HCT116 (cell line): ENCODE results near the gene RAP1A. TPM values are rescaled to one million over a fixed set of nuclear protein-coding genes. Genes with fewer than 3 reads are reported as not detected.

Experiments used
- ATAC-seq: fragments of 200-7000 bp; cut with Tn5 transposase; 2 replicates; pipeline ENCODE4 v1.9.1; 2020; ENCODE audit warnings: mild to moderate bottlenecking, moderate library complexity
- BruUV-seq: library from RNA; stranded (reverse); fragments of 400-500 nt; replicated peaks from 2 replicates; lab custom pipeline; 2021; lab: Mats Ljungman, UMichigan
- CTCF ChIA-PET: fragments of 300-600 bp; sonication (Branson Sonifier 250); formaldehyde crosslinking; loops from one replicate; lab custom pipeline; 2021; ENCODE audit warnings: antibody characterized with exemption; lab: Charles Lee
- POLR2A ChIA-PET: fragments of 300-600, 350-600 bp; sonication (Branson Sonifier 250); formaldehyde crosslinking; loops from one replicate; lab custom pipeline; 2021; ENCODE audit warnings: antibody characterized with exemption; lab: Charles Lee
- RAD21 ChIA-PET, 2 experiments: fragments of 300-600 bp; sonication (Branson Sonifier 250); formaldehyde crosslinking; loops; one replicate each; lab custom pipeline; 2023; ENCODE audit warnings: low total read pairs in 2 of 2; ENCODE audit not compliant: uncharacterized antibody in 2 of 2, unreplicated experiment in 2 of 2, low non-redundant PET in 1 of 2; lab: Charles Lee
- DNase-seq: peaks from one replicate; pipeline ENCODE4 v3.0.0-alpha.2; 2010; ENCODE audit warnings: low read depth, low spot score
- H2AFZ ChIP-seq: fragments of 200-600 bp; shearing (Covaris generic), sonication (generic); 2 replicates; pipeline ENCODE4 v1.6.1; 2017; ENCODE audit warnings: low read depth, mixed run types, mixed read lengths, antibody characterized with exemption, low read length; ENCODE audit not compliant: poor library complexity, severe bottlenecking
- H3K27ac ChIP-seq: 2 replicates; pipeline ENCODE4 v1.5.1; 2012; ENCODE audit warnings: low read depth, low read length
- H3K27me3 ChIP-seq: fragments of 200-600 bp; sonication (generic); 2 replicates; pipeline ENCODE4 v1.6.1; 2016; ENCODE audit warnings: mixed run types, low read length, mixed read lengths; ENCODE audit not compliant: insufficient read depth
- H3K36me3 ChIP-seq, 2 experiments: fragments of 200-500 bp in 1 of 2; fragments of 200-600 bp in 1 of 2; sonication (Bioruptor generic) in 1 of 2; sonication (generic) in 1 of 2; 2 replicates each; pipeline versions ENCODE4 v1.5.1 to v1.6.1; 2014 to 2016; ENCODE audit warnings: low read length in 2 of 2, inconsistent platforms in 1 of 2, mixed read lengths in 1 of 2, mixed run types in 1 of 2; ENCODE audit not compliant: insufficient read depth in 2 of 2, control insufficient read depth in 1 of 2
- H3K4me1 ChIP-seq, 2 experiments: fragments of 200-600 bp in 1 of 2; sonication (generic) in 1 of 2; 2 replicates each; pipeline versions ENCODE4 v1.5.1 to v1.6.1; 2012 to 2017; ENCODE audit warnings: low read length in 2 of 2, inconsistent platforms in 1 of 2, mild to moderate bottlenecking in 1 of 2, mixed read lengths in 1 of 2, mixed run types in 1 of 2, moderate library complexity in 1 of 2; ENCODE audit not compliant: insufficient read depth in 2 of 2, control insufficient read depth in 1 of 2
- H3K4me2 ChIP-seq: fragments of 200-600 bp; sonication (generic); 2 replicates; pipeline ENCODE4 v1.6.1; 2017; ENCODE audit warnings: mixed run types, low read length, mixed read lengths
- H3K4me3 ChIP-seq, 2 experiments: fragments of 200-600 bp in 1 of 2; sonication (generic) in 1 of 2; replicated peaks in 1 of 2; 2 replicates each; pipeline ENCODE4 v1.5.1; 2011 to 2016; ENCODE audit warnings: low read length in 2 of 2, control low read depth in 1 of 2, low read depth in 1 of 2, mild to moderate bottlenecking in 1 of 2, mixed read lengths in 1 of 2, mixed run types in 1 of 2
- H3K79me2 ChIP-seq: fragments of 200-600 bp; sonication (generic); 2 replicates; pipeline ENCODE4 v1.6.1; 2017; ENCODE audit warnings: mild to moderate bottlenecking, mixed run types, low read length, moderate library complexity, mixed read lengths; ENCODE audit not compliant: insufficient read depth
- H3K9ac ChIP-seq: fragments of 200-600 bp; sonication (generic); 2 replicates; pipeline ENCODE4 v1.6.1; 2016; ENCODE audit warnings: low read length, mixed read lengths
- H3K9me2 ChIP-seq: fragments of 200-600 bp; sonication (generic), shearing (Covaris generic); 2 replicates; pipeline ENCODE4 v1.6.1; 2017; ENCODE audit warnings: mixed run types, mild to moderate bottlenecking, moderate library complexity; ENCODE audit not compliant: insufficient read depth
- H3K9me3 ChIP-seq, 2 experiments: fragments of 200-500 bp in 1 of 2; fragments of 200-600 bp in 1 of 2; sonication (Bioruptor generic) in 1 of 2; sonication (generic) in 1 of 2; 2 replicates each; pipeline ENCODE4 v1.6.1; 2014 to 2017; ENCODE audit warnings: low read length in 2 of 2, mixed read lengths in 2 of 2, inconsistent platforms in 1 of 2, low read depth in 1 of 2, mild to moderate bottlenecking in 1 of 2, mixed run types in 1 of 2, moderate library complexity in 1 of 2; ENCODE audit not compliant: control insufficient read depth in 1 of 2, insufficient read depth in 1 of 2
- H4K20me1 ChIP-seq: fragments of 200-600 bp; sonication (generic), shearing (Covaris generic); 2 replicates; pipeline ENCODE4 v1.6.1; 2017; ENCODE audit warnings: mixed run types, mild to moderate bottlenecking, moderate library complexity; ENCODE audit not compliant: insufficient read depth
- EZH2 ChIP-seq: fragments of 200-600 bp; sonication (generic); IDR thresholded peaks from 2 replicates; pipeline ENCODE4 v1.6.1; 2017; ENCODE audit warnings: antibody characterized with exemption, mixed run types
- EZH2phosphoT487 ChIP-seq: fragments of 200-600 bp; IDR thresholded peaks from 2 replicates; pipeline ENCODE4 v1.6.1; 2018; ENCODE audit warnings: antibody characterized with exemption, borderline replicate concordance
- JUND ChIP-seq: IDR thresholded peaks from 2 replicates; pipeline ENCODE4 v1.6.1; 2012
- POLR2AphosphoS5 ChIP-seq: IDR thresholded peaks from 2 replicates; pipeline ENCODE4 v1.6.1; 2011; ENCODE audit warnings: mild to moderate bottlenecking, low read depth, low read length, moderate library complexity
- SIN3A ChIP-seq: IDR thresholded peaks from 2 replicates; pipeline ENCODE4 v1.6.1; 2012; ENCODE audit warnings: low read depth
- SP1 ChIP-seq: IDR thresholded peaks from 2 replicates; pipeline ENCODE4 v1.6.1; 2012; ENCODE audit warnings: low read depth
- SRF ChIP-seq: IDR thresholded peaks from 2 replicates; pipeline ENCODE4 v1.6.1; 2012; ENCODE audit warnings: low read depth
- YY1 ChIP-seq: IDR thresholded peaks from 2 replicates; pipeline ENCODE4 v1.6.1; 2011; ENCODE audit warnings: low read length, low read depth, moderate library complexity, mild to moderate bottlenecking; ENCODE audit not compliant: insufficient replicate concordance; ENCODE audit errors: extremely low read depth
- ZNF274 ChIP-seq: fragments of 200-500 bp; sonication (Bioruptor generic); IDR thresholded peaks from 2 replicates; pipeline ENCODE4 v1.6.1; 2014; ENCODE audit warnings: mild to moderate bottlenecking, low read depth, low read length, inconsistent platforms
- intact Hi-C: fragments of 100-400 bp; cut with micrococcal nuclease; formaldehyde crosslinking; loops from 2 replicates; pipeline ENCODE4 v1.10.0; 2022
- total RNA-seq: library from RNA; stranded (reverse); gene quantifications from one replicate; pipeline ENCODE4 v1.2.1, GENCODE V29; 2021; ENCODE audit not compliant: unreplicated experiment
- TF ChIP-seq, protein P1 (sequence below): IDR thresholded peaks from 2 replicates; pipeline ENCODE4 v1.6.1; 2011; ENCODE audit warnings: mild to moderate bottlenecking, low read length, moderate library complexity; ENCODE audit not compliant: insufficient replicate concordance; ENCODE audit errors: extremely low read depth

The RAP1A gene
- total RNA-seq, 1 experiment from 2014 or later = 46.2 TPM

DNA sequence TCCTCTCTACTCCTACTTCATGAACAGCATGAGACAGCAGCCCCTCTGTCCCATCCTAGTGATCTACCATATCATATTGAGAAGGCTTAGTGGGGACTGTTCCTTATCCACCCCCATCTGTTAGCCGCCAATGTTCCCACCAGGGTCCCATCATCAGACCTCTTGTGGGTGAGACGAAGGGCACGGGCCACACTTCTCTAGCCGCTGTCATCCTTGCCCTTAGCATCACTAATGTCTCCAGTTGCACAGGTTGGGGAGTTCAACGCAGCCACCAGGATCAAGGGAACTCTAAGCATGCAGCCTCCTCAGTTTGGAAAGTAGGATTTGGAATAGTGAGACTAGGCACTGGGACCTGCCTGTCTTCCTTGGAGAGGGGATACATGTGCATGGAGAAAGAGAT, 99.5 kb downstream of the RAP1A start:
- Histone ChIP-seq H3K9me2 (no peaks in the 10 kb centered on the region), H3K9ac (no peak overlapping the region), H3K27ac (no peak overlapping the region), H2AFZ (no peak overlapping the region), H4K20me1 (no peaks in the 10 kb centered on the region), H3K27me3 (no peaks in the 10 kb centered on the region), H3K4me2 (no peak overlapping the region), H3K9me3 (no peaks in the 10 kb centered on the region), H3K4me3 (no peak overlapping the region), H3K4me1 (no peaks in the 10 kb centered on the region), H3K36me3 (no peaks in the 10 kb centered on the region), H3K79me2 (no peaks in the 10 kb centered on the region)
- TF ChIP-seq SP1 (no peak), EZH2 (no peak), SIN3A (no peak), POLR2AphosphoS5 (no peak), ZNF274 (no peak), JUND (no peak), YY1 (no peak), EZH2phosphoT487 (no peak), SRF (no peak)
- TF ChIP-seq, protein P1, sequence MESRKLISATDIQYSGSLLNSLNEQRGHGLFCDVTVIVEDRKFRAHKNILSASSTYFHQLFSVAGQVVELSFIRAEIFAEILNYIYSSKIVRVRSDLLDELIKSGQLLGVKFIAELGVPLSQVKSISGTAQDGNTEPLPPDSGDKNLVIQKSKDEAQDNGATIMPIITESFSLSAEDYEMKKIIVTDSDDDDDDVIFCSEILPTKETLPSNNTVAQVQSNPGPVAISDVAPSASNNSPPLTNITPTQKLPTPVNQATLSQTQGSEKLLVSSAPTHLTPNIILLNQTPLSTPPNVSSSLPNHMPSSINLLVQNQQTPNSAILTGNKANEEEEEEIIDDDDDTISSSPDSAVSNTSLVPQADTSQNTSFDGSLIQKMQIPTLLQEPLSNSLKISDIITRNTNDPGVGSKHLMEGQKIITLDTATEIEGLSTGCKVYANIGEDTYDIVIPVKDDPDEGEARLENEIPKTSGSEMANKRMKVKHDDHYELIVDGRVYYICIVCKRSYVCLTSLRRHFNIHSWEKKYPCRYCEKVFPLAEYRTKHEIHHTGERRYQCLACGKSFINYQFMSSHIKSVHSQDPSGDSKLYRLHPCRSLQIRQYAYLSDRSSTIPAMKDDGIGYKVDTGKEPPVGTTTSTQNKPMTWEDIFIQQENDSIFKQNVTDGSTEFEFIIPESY = no peak
- no TSS peak for BruUV-seq
- ATAC-seq (no peak), DNase-seq (no peak)
- intact Hi-C loops = no loop called here
- ChIA-PET CTCF (no interaction called here), RAD21 (no interaction called here), POLR2A (no interaction called here)
